ENCODE measurements around the gene RAMP3. TPM values are rescaled to one million over a fixed set of nuclear protein-coding genes. Genes with fewer than 3 reads are reported as not detected.

Gene RAMP3
- total and polyA plus RNA-seq, 9 of the 15 experiments (the other 6 are each of a cell fraction or from before 2014, with no cell fraction given) = not detected

DNA sequence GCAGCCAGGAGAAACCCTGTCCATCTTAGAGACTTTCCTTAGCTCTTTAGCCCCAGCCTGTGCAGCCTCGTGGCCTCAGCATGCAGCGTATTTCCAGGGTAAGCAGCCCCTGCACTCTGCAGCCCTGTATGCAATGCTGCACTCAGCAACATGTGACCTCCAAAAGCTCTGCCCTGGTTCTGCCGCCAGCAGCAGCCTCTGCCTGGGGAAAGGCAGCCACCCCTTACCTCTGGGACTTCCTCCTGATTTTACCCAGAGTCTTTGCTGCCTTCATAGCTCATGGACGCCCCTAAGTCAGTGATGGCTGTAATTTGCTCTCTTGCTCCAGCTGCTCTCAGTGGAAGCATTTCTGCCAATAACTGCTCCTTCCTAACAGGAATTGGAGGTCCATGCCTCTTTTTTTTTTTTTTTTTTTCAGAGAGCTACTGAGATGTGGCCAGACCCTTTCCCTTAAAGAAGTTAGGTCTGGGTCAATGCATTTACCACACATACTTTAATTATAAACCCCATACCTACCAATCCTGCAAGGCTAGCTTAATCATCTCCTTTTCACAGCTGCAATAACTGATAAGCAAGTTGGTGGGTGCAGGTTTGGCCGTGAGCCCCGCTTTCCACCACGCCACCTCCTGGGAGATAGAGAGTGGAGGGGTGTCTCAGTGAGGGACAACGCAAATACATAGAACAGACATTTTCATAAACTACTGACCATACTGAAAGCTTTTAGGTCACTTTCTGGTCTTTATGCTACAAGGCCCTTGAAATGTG is 71.7 kb downstream of the RAMP3 start (continued):
- TF ChIP-seq, protein P1, sequence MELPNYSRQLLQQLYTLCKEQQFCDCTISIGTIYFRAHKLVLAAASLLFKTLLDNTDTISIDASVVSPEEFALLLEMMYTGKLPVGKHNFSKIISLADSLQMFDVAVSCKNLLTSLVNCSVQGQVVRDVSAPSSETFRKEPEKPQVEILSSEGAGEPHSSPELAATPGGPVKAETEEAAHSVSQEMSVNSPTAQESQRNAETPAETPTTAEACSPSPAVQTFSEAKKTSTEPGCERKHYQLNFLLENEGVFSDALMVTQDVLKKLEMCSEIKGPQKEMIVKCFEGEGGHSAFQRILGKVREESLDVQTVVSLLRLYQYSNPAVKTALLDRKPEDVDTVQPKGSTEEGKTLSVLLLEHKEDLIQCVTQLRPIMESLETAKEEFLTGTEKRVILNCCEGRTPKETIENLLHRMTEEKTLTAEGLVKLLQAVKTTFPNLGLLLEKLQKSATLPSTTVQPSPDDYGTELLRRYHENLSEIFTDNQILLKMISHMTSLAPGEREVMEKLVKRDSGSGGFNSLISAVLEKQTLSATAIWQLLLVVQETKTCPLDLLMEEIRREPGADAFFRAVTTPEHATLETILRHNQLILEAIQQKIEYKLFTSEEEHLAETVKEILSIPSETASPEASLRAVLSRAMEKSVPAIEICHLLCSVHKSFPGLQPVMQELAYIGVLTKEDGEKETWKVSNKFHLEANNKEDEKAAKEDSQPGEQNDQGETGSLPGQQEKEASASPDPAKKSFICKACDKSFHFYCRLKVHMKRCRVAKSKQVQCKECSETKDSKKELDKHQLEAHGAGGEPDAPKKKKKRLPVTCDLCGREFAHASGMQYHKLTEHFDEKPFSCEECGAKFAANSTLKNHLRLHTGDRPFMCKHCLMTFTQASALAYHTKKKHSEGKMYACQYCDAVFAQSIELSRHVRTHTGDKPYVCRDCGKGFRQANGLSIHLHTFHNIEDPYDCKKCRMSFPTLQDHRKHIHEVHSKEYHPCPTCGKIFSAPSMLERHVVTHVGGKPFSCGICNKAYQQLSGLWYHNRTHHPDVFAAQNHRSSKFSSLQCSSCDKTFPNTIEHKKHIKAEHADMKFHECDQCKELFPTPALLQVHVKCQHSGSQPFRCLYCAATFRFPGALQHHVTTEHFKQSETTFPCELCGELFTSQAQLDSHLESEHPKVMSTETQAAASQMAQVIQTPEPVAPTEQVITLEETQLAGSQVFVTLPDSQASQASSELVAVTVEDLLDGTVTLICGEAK (IDR thresholded peaks at IDR 0.05) = no peak
- TF ChIP-seq, protein P1 (CRISPR knock-in tag; IDR thresholded peaks at IDR 0.05) = no peak
- TF ChIP-seq RBM39 (optimal IDR thresholded peaks at IDR 0.05; ENCODE audit: low read depth, low read length) (no peak), CREB1 (IDR thresholded peaks at IDR 0.05) (no peak), CREB1 (CRISPR knock-in tag; IDR thresholded peaks at IDR 0.05) (no peak), HMGN3 (IDR thresholded peaks at IDR 0.05; ENCODE audit: borderline replicate concordance, extremely low read depth, insufficient read length, low read depth, low read length) (no peak), RFX1 (IDR thresholded peaks at IDR 0.05) (no peak), ZNF655 (CRISPR knock-in tag; IDR thresholded peaks at IDR 0.05) (no peak), CHD2 (IDR thresholded peaks at IDR 0.05; ENCODE audit: low read depth, low read length) (no peak)
